Transverse colon (tissue), 4 donors: ENCODE data around the gene ANKS3.

Experiments
- CTCF ChIP-seq, 5 experiments: fragments of 200-600 bp in 3 of 5; fragments of 450-650 bp in 2 of 5; sonication (generic) in 3 of 5; IDR thresholded peaks; 1 replicate in 2 of 5; 2 replicates in 3 of 5; pipeline ENCODE4 v1.5.1; 2016 to 2017; ENCODE audit warnings: antibody characterized with exemption in 5 of 5, inconsistent platforms in 3 of 5, mild to moderate bottlenecking in 2 of 5, moderate library complexity in 1 of 5
- EP300 ChIP-seq: sonication (generic); formaldehyde crosslinking; IDR thresholded peaks from one replicate; pipeline ENCODE4 v1.6.1; 2017; ENCODE audit warnings: antibody characterized with exemption, low read depth
- POLR2A ChIP-seq: fragments of 450-650 bp; IDR thresholded peaks from one replicate; pipeline ENCODE4 v1.6.1; 2016; ENCODE audit warnings: antibody characterized with exemption, mild to moderate bottlenecking, moderate library complexity
- POLR2AphosphoS5 ChIP-seq, 3 donors: sonication (generic); formaldehyde crosslinking; IDR thresholded peaks; one replicate each; pipeline ENCODE4 v1.6.1; 2016; ENCODE audit warnings: antibody characterized with exemption in 3 of 3

- TF ChIP-seq CTCF (IDR thresholded peaks at IDR 0.05) = no peak
- no peak for TF ChIP-seq POLR2AphosphoS5 (IDR thresholded peaks at IDR 0.05)
- no peak for TF ChIP-seq POLR2A
- TF ChIP-seq EP300 = no peak
Measured at GRCh38 chr16:4694642-4695451, 39.2 kb downstream of the ANKS3 start.
